GM12801 (cell line): ENCODE measurements around the gene GABARAP.

ENCODE experiments used
- CTCF ChIP-seq: IDR thresholded peaks from one replicate; pipeline ENCODE4 v1.5.1; 2011; ENCODE audit warnings: control low read depth; ENCODE audit not compliant: insufficient read length; ENCODE audit errors: extremely low read depth

Gene GABARAP

GRCh38 chr17:7262935-7263800, 20.9 kb upstream of the GABARAP start:
- no peak for TF ChIP-seq CTCF

- no peak for TF ChIP-seq CTCF
Measured at GRCh38 chr17:7262192-7262934, 20.1 kb upstream of the GABARAP start, which contains the start of gene CLDN7. Gene CLDN7, minus strand, starts transcription at chr17:7262478. Its CDS starts 435 bp downstream, at chr17:7262043.

- no peak for TF ChIP-seq CTCF
Measured at GRCh38 chr17:7261379-7262191, 19.3 kb upstream of the GABARAP start.

- no peak for TF ChIP-seq CTCF
Measured at GRCh38 chr17:7260651-7261378, 18.6 kb upstream of the GABARAP start.

- TF ChIP-seq CTCF: no peak
Measured at GRCh38 chr17:7260151-7260550, 17.9 kb upstream of the GABARAP start.

GRCh38 chr17:7259555-7259889, 17.3 kb upstream of the GABARAP start:
- no peak for TF ChIP-seq CTCF
